Panc1 (cell line): ENCODE measurements around the gene RGS6. TPM values are rescaled to one million over a fixed set of nuclear protein-coding genes. Genes with fewer than 3 reads are reported as not detected.

Experiments
- ATAC-seq: fragments of 200-7000 bp; cut with Tn5 transposase; 2 replicates; pipeline ENCODE4 v1.9.1; 2020; ENCODE audit warnings: mild to moderate bottlenecking, moderate library complexity
- BruUV-seq: library from RNA; stranded (reverse); fragments of 400-500 nt; replicated peaks from 2 replicates; lab custom pipeline; 2021; lab: Mats Ljungman, UMichigan
- CTCF ChIA-PET: fragments of 300-600 bp; sonication (Branson Sonifier 250); formaldehyde crosslinking; loops from one replicate; lab custom pipeline; 2022; ENCODE audit warnings: antibody characterized with exemption; lab: Charles Lee
- POLR2A ChIA-PET: fragments of 300-600 bp; sonication (Branson Sonifier 250); formaldehyde crosslinking; loops from one replicate; lab custom pipeline; 2022; ENCODE audit warnings: antibody characterized with exemption; lab: Charles Lee
- DNase-seq: peaks from one replicate; pipeline ENCODE4 v3.0.0-alpha.2; 2010; ENCODE audit warnings: low read depth, low spot score
- H3K27ac ChIP-seq: 2 replicates; pipeline ENCODE4 v1.5.1; 2011; ENCODE audit warnings: mild to moderate bottlenecking, low read length, inconsistent platforms
- H3K27me3 ChIP-seq: fragments of 200-500 bp; sonication (Bioruptor generic); 2 replicates; pipeline ENCODE4 v1.6.0; 2014; ENCODE audit warnings: low read length, inconsistent platforms; ENCODE audit not compliant: control insufficient read depth, insufficient read depth
- H3K36me3 ChIP-seq: fragments of 200-500 bp; sonication (Bioruptor generic); 2 replicates; pipeline ENCODE4 v1.5.1; 2014; ENCODE audit warnings: inconsistent platforms, mild to moderate bottlenecking, low read length, moderate library complexity; ENCODE audit not compliant: control insufficient read depth, insufficient read depth
- H3K4me1 ChIP-seq: 2 replicates; pipeline ENCODE4 v1.5.1; 2011; ENCODE audit warnings: inconsistent platforms, mild to moderate bottlenecking, low read length, moderate library complexity; ENCODE audit not compliant: control insufficient read depth, insufficient read depth
- H3K4me3 ChIP-seq, 2 experiments: 2 replicates each; pipeline ENCODE4 v1.5.1; 2011 to 2012; ENCODE audit warnings: low read depth in 2 of 2, low read length in 2 of 2, mild to moderate bottlenecking in 2 of 2, inconsistent platforms in 1 of 2, moderate library complexity in 1 of 2
- H3K9me3 ChIP-seq: fragments of 200-500 bp; sonication (Bioruptor generic); 2 replicates; pipeline ENCODE4 v1.5.1; 2014; ENCODE audit warnings: low read depth, mild to moderate bottlenecking, inconsistent platforms, low read length, moderate library complexity; ENCODE audit not compliant: control insufficient read depth, insufficient read depth
- POLR2AphosphoS5 ChIP-seq: IDR thresholded peaks from 2 replicates; pipeline ENCODE4 v1.6.1; 2012; ENCODE audit warnings: mild to moderate bottlenecking, low read depth, low read length, moderate library complexity
- SIN3A ChIP-seq: IDR thresholded peaks from 2 replicates; pipeline ENCODE4 v1.6.1; 2012; ENCODE audit warnings: low read depth, mild to moderate bottlenecking, low read length, moderate library complexity, borderline replicate concordance; ENCODE audit not compliant: insufficient read depth
- TCF7L2 ChIP-seq: IDR thresholded peaks from 2 replicates; pipeline ENCODE4 v1.6.1; 2011; ENCODE audit warnings: mild to moderate bottlenecking, low read depth, low read length, inconsistent platforms
- in situ Hi-C: cut with HindIII; loops from 2 replicates; pipeline ENCODE4 v1.10.0; 2016; ENCODE audit warnings: low sequenced_read_pairs, low pct_unique_long_range_greater_than_20kb
- intact Hi-C: fragments of 100-400 bp; cut with micrococcal nuclease; formaldehyde crosslinking; loops from one replicate; pipeline ENCODE4 v1.10.0; 2022; ENCODE audit not compliant: unreplicated experiment
- total RNA-seq: library from RNA; stranded (reverse); gene quantifications from one replicate; pipeline ENCODE4 v1.2.1, GENCODE V29; 2021; ENCODE audit not compliant: unreplicated experiment
- TF ChIP-seq, protein P1 (sequence below): fragments of 450-650 bp; IDR thresholded peaks from 2 replicates; pipeline ENCODE4 v1.5.1; 2017; ENCODE audit warnings: mild to moderate bottlenecking
- TF ChIP-seq, protein P2 (sequence below), 2 experiments: IDR thresholded peaks; 2 replicates each; pipeline ENCODE4 v1.6.1; 2011 to 2012; ENCODE audit warnings: low read depth in 2 of 2, control low read depth in 1 of 2, low read length in 1 of 2, mild to moderate bottlenecking in 1 of 2, moderate library complexity in 1 of 2; ENCODE audit not compliant: insufficient read depth in 1 of 2

Gene RGS6
- total RNA-seq, 1 experiment from 2014 or later, result not detected

DNA sequence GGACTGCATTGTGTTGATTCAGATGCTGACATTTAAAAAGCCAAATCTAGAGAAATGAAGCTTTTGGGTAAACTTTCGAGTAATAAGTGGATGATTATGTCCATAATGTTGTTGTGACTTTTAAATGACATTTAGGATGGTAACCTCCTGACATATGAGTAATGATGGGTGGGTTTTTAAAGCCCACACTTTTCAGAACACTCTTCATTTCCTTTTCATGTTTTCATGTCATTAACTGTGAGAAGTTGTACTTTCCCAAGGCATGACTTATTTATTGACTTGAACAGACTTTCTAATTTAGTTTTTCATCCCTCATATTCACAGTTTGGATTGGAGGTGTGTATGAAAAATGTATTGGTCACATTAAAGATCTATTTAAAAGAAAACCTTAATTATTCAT, 35.5 kb downstream of the RGS6 start:
- Histone ChIP-seq H3K27me3 (no peaks in the 10 kb centered on the region), H3K9me3 (no peaks in the 10 kb centered on the region), H3K4me1 (no peaks in the 10 kb centered on the region), H3K27ac (no peak overlapping the region), H3K4me3 (no peak overlapping the region), H3K36me3 (no peaks in the 10 kb centered on the region)
- intact Hi-C loops (no loop called here), in situ Hi-C loops (no loop called here)
- TF ChIP-seq, protein P1, sequence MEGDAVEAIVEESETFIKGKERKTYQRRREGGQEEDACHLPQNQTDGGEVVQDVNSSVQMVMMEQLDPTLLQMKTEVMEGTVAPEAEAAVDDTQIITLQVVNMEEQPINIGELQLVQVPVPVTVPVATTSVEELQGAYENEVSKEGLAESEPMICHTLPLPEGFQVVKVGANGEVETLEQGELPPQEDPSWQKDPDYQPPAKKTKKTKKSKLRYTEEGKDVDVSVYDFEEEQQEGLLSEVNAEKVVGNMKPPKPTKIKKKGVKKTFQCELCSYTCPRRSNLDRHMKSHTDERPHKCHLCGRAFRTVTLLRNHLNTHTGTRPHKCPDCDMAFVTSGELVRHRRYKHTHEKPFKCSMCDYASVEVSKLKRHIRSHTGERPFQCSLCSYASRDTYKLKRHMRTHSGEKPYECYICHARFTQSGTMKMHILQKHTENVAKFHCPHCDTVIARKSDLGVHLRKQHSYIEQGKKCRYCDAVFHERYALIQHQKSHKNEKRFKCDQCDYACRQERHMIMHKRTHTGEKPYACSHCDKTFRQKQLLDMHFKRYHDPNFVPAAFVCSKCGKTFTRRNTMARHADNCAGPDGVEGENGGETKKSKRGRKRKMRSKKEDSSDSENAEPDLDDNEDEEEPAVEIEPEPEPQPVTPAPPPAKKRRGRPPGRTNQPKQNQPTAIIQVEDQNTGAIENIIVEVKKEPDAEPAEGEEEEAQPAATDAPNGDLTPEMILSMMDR, result no peak
- TF ChIP-seq SIN3A, result no peak
- TF ChIP-seq, protein P2, sequence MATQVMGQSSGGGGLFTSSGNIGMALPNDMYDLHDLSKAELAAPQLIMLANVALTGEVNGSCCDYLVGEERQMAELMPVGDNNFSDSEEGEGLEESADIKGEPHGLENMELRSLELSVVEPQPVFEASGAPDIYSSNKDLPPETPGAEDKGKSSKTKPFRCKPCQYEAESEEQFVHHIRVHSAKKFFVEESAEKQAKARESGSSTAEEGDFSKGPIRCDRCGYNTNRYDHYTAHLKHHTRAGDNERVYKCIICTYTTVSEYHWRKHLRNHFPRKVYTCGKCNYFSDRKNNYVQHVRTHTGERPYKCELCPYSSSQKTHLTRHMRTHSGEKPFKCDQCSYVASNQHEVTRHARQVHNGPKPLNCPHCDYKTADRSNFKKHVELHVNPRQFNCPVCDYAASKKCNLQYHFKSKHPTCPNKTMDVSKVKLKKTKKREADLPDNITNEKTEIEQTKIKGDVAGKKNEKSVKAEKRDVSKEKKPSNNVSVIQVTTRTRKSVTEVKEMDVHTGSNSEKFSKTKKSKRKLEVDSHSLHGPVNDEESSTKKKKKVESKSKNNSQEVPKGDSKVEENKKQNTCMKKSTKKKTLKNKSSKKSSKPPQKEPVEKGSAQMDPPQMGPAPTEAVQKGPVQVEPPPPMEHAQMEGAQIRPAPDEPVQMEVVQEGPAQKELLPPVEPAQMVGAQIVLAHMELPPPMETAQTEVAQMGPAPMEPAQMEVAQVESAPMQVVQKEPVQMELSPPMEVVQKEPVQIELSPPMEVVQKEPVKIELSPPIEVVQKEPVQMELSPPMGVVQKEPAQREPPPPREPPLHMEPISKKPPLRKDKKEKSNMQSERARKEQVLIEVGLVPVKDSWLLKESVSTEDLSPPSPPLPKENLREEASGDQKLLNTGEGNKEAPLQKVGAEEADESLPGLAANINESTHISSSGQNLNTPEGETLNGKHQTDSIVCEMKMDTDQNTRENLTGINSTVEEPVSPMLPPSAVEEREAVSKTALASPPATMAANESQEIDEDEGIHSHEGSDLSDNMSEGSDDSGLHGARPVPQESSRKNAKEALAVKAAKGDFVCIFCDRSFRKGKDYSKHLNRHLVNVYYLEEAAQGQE (IDR thresholded peaks at IDR 0.05; ENCODE audit: insufficient read depth in 1 of 2, low read depth in 2 of 2, low read length in 1 of 2), result no peak
- no peak for TF ChIP-seq POLR2AphosphoS5
- no peak for TF ChIP-seq TCF7L2
- no peak for ATAC-seq
- BruUV-seq, result no TSS peak
- CTCF ChIA-PET, result no interaction called here
- no peak for DNase-seq
- POLR2A ChIA-PET, result no interaction called here

DNA sequence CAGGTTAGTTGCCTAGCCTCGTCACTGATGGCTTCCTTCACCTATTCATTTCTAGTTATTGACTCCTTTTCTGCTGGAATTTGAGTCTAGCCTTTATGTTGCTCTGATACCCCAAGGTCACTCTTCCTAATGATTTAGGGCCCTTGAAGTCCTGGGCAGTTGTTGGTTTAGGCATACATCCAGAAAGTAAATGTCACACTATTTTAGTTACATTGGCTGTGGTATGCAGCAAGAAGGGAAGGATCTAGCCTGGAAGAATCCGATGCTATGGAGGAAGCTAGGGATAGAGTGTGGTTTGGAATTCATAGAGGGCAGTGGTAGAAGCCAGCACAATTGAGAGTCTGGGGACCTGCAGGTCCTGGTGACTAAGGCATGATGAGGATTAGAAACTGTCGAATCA, 38.0 kb downstream of the RGS6 start:
- in situ Hi-C loops, result no loop called here
- TF ChIP-seq SIN3A (no peak), POLR2AphosphoS5 (no peak)
- TF ChIP-seq, protein P1, result no peak
- TF ChIP-seq, protein P2 (IDR thresholded peaks at IDR 0.05; ENCODE audit: insufficient read depth in 1 of 2, low read depth in 2 of 2, low read length in 1 of 2), result no peak
- no peak for ATAC-seq

More for the DNA sequence above, 38.0 kb downstream of the RGS6 start:
- Histone ChIP-seq H3K36me3 (no peaks in the 10 kb centered on the region), H3K9me3 (no peaks in the 10 kb centered on the region), H3K4me3 (no peak overlapping the region), H3K27me3 (no peaks in the 10 kb centered on the region), H3K4me1 (no peaks in the 10 kb centered on the region), H3K27ac (no peak overlapping the region)
- intact Hi-C loops, result no loop called here
- BruUV-seq, result no TSS peak
- POLR2A ChIA-PET, result no interaction called here
- CTCF ChIA-PET, result no interaction called here
- DNase-seq, result no peak
